ENCODE results near the gene ZCCHC14. TPM values are rescaled to one million over a fixed set of nuclear protein-coding genes. Genes with fewer than 3 reads are reported as not detected.

Gene ZCCHC14
- total and polyA plus RNA-seq, 10 of the 15 experiments (the other 5 are each of a cell fraction or from before 2014, with no cell fraction given), result 0.02 to 0.26 (median 0.05) TPM; not detected in 3

GRCh38 chr16:87443964-87444363 is 48.9 kb downstream of the ZCCHC14 start:
- 47% methylated on average over 3 of the region's 3 CpGs for WGBS (ENCODE audit: insufficient coverage, insufficient replicate concordance, low lambda C conversion rate, missing lambda C conversion rate)
- ChIA-PET CTCF (interaction anchor here (0.6 to 0.7 kb wide), 2 partner anchors 18 to 616 kb away, joined by 3 read pairs; no protein-coding TSS in a partner anchor), POLR2A (interaction anchor here (0.9 kb wide), 1 partner anchor 12 kb away, joined by 3 read pairs; no protein-coding TSS in a partner anchor), SMC1A (ENCODE audit: uncharacterized antibody, unreplicated experiment) (no interaction called here), RAD21 (ENCODE audit: unreplicated experiment) (interaction anchor here (0.6 kb wide), 1 partner anchor 17 kb away, joined by 4 read pairs; no protein-coding TSS in a partner anchor)
- H3K4me3 ChIP-seq, result no peak overlapping the region
- no peak overlapping the region for H3K4me2 ChIP-seq (ENCODE audit: control insufficient read depth, insufficient read depth)
- H3K79me2 ChIP-seq (ENCODE audit: control insufficient read depth, insufficient read depth, low read length), result no peaks in the 10 kb centered on the region
- H4K20me1 ChIP-seq (ENCODE audit: control insufficient read depth, insufficient read depth), result no peaks in the 10 kb centered on the region
- no peaks in the 10 kb centered on the region; the same call in 2 of the 3 replicates for H3K9me3 ChIP-seq (replicated peaks; ENCODE audit: control insufficient read depth, insufficient read depth, low read length)
- in situ Hi-C loops (cut with MboI) (no loop called here), intact Hi-C loops (cut with micrococcal nuclease; ENCODE audit: unreplicated experiment) (no loop called here)
- FAIRE-seq, result no peak
- DNase-seq (ENCODE audit: low read depth, low spot score), result no peak
- H3K9ac ChIP-seq (ENCODE audit: control insufficient read depth, insufficient read depth, low read length), result no peak overlapping the region
- TF ChIP-seq ATF3 (IDR thresholded peaks at IDR 0.05; ENCODE audit: borderline replicate concordance, extremely low read depth, low read depth, low read length), result no peak
- TF ChIP-seq ZZZ3 (IDR thresholded peaks at IDR 0.05; ENCODE audit: control insufficient read depth, insufficient read length, low read depth), result no peak
- TF ChIP-seq TCF12 (IDR thresholded peaks at IDR 0.05; ENCODE audit: low read depth, low read length), result no peak
- TF ChIP-seq BCL11A (IDR thresholded peaks at IDR 0.05; ENCODE audit: low read depth, low read length), result no peak
- TF ChIP-seq EED (IDR thresholded peaks at IDR 0.05; ENCODE audit: low read depth), result no peak
- TF ChIP-seq LARP7 (IDR thresholded peaks at IDR 0.05), result no peak
- TF ChIP-seq SP1 (IDR thresholded peaks at IDR 0.05; ENCODE audit: low read depth, low read length), result no peak
- TF ChIP-seq MTA2 (IDR thresholded peaks at IDR 0.05; ENCODE audit: low read depth), result no peak
- no peak for TF ChIP-seq NR2F1 (conservative IDR thresholded peaks at IDR 0.05)
- H3K36me3 ChIP-seq (ENCODE audit: control insufficient read depth in 2 of 2, insufficient read depth in 2 of 2, low read length in 1 of 2), result no peaks in the 10 kb centered on the region
- H3K27me3 ChIP-seq (replicated peaks in 1 of 2; ENCODE audit: control insufficient read depth in 2 of 2, insufficient read depth in 2 of 2, low read length in 1 of 2), result no peaks in the 10 kb centered on the region
- no peak overlapping the region for H2AFZ ChIP-seq (ENCODE audit: control insufficient read depth, low read depth, low read length)
- no peaks in the 10 kb centered on the region for H3K4me1 ChIP-seq (ENCODE audit: control insufficient read depth, insufficient read depth, low read length)
- H3K27ac ChIP-seq (ENCODE audit: control insufficient read depth, insufficient read depth), result no peak overlapping the region
- BruUV-seq (replicated peaks), result no TSS peak
- no peak for ATAC-seq

GRCh38 chr16:87443016-87443415 is 49.8 kb downstream of the ZCCHC14 start:
- ChIA-PET POLR2A (no interaction called here), SMC1A (ENCODE audit: uncharacterized antibody, unreplicated experiment) (no interaction called here), RAD21 (ENCODE audit: unreplicated experiment) (no interaction called here), CTCF (no interaction called here)
- FAIRE-seq (no peak), ATAC-seq (no peak), DNase-seq (ENCODE audit: low read depth, low spot score) (no peak)
- no peak overlapping the region for H2AFZ ChIP-seq (ENCODE audit: control insufficient read depth, low read depth, low read length)
- no peaks in the 10 kb centered on the region for H3K36me3 ChIP-seq (ENCODE audit: control insufficient read depth in 2 of 2, insufficient read depth in 2 of 2, low read length in 1 of 2)
- no peaks in the 10 kb centered on the region for H3K4me1 ChIP-seq (ENCODE audit: control insufficient read depth, insufficient read depth, low read length)
- H3K27me3 ChIP-seq (replicated peaks in 1 of 2; ENCODE audit: control insufficient read depth in 2 of 2, insufficient read depth in 2 of 2, low read length in 1 of 2), result no peaks in the 10 kb centered on the region
- H3K27ac ChIP-seq (ENCODE audit: control insufficient read depth, insufficient read depth), result no peak overlapping the region
- no peaks in the 10 kb centered on the region for H3K79me2 ChIP-seq (ENCODE audit: control insufficient read depth, insufficient read depth, low read length)
- H3K4me3 ChIP-seq, result no peak overlapping the region
- WGBS (ENCODE audit: insufficient coverage, insufficient replicate concordance, low lambda C conversion rate, missing lambda C conversion rate), result 75% methylated on average over 8 of the region's 8 CpGs
- intact Hi-C loops (cut with micrococcal nuclease; ENCODE audit: unreplicated experiment) (no loop called here), in situ Hi-C loops (cut with MboI) (no loop called here)
- H3K4me2 ChIP-seq (ENCODE audit: control insufficient read depth, insufficient read depth), result no peak overlapping the region
- no peaks in the 10 kb centered on the region for H4K20me1 ChIP-seq (ENCODE audit: control insufficient read depth, insufficient read depth)
- no peak overlapping the region for H3K9ac ChIP-seq (ENCODE audit: control insufficient read depth, insufficient read depth, low read length)
- H3K9me3 ChIP-seq (replicated peaks; ENCODE audit: control insufficient read depth, insufficient read depth, low read length), result no peaks in the 10 kb centered on the region; the same call in 2 of the 3 replicates
- no TSS peak for BruUV-seq (replicated peaks)
- no peak for TF ChIP-seq WRNIP1 (IDR thresholded peaks at IDR 0.05; ENCODE audit: borderline replicate concordance, low read depth, low read length)
- no peak for TF ChIP-seq POLR2AphosphoS2 (IDR thresholded peaks at IDR 0.05; ENCODE audit: low read depth, low read length)
- TF ChIP-seq NR2C1 (IDR thresholded peaks at IDR 0.05), result no peak
- TF ChIP-seq PAX8 (IDR thresholded peaks at IDR 0.05), result no peak
- no peak for TF ChIP-seq ZNF24 (IDR thresholded peaks at IDR 0.05)
- TF ChIP-seq CHD4 (IDR thresholded peaks at IDR 0.05), result no peak
- no peak for TF ChIP-seq CEBPZ (IDR thresholded peaks at IDR 0.05; ENCODE audit: low read depth, low read length)
- TF ChIP-seq BCL11A (IDR thresholded peaks at IDR 0.05; ENCODE audit: low read depth, low read length), result no peak
- TF ChIP-seq IKZF2 (IDR thresholded peaks at IDR 0.05), result no peak
- TF ChIP-seq ZZZ3 (IDR thresholded peaks at IDR 0.05; ENCODE audit: control insufficient read depth, insufficient read length, low read depth), result no peak
- no peak for TF ChIP-seq BRCA1 (IDR thresholded peaks at IDR 0.05; ENCODE audit: low read depth, low read length)
